NCI-H1694 (cell line): ENCODE measurements around the gene HIC1.
"Not testable (repeated sequence)": the region's sequence is repeated elsewhere in the genome, so short reads cannot be mapped to it uniquely, and the experiment has no call there.

Source experiments
- DNase-seq: peaks from one replicate; lab custom pipeline; 2025; lab: John Stamatoyannopoulos, UW

The HIC1 gene, protein sequence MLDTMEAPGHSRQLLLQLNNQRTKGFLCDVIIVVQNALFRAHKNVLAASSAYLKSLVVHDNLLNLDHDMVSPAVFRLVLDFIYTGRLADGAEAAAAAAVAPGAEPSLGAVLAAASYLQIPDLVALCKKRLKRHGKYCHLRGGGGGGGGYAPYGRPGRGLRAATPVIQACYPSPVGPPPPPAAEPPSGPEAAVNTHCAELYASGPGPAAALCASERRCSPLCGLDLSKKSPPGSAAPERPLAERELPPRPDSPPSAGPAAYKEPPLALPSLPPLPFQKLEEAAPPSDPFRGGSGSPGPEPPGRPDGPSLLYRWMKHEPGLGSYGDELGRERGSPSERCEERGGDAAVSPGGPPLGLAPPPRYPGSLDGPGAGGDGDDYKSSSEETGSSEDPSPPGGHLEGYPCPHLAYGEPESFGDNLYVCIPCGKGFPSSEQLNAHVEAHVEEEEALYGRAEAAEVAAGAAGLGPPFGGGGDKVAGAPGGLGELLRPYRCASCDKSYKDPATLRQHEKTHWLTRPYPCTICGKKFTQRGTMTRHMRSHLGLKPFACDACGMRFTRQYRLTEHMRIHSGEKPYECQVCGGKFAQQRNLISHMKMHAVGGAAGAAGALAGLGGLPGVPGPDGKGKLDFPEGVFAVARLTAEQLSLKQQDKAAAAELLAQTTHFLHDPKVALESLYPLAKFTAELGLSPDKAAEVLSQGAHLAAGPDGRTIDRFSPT

DNA sequence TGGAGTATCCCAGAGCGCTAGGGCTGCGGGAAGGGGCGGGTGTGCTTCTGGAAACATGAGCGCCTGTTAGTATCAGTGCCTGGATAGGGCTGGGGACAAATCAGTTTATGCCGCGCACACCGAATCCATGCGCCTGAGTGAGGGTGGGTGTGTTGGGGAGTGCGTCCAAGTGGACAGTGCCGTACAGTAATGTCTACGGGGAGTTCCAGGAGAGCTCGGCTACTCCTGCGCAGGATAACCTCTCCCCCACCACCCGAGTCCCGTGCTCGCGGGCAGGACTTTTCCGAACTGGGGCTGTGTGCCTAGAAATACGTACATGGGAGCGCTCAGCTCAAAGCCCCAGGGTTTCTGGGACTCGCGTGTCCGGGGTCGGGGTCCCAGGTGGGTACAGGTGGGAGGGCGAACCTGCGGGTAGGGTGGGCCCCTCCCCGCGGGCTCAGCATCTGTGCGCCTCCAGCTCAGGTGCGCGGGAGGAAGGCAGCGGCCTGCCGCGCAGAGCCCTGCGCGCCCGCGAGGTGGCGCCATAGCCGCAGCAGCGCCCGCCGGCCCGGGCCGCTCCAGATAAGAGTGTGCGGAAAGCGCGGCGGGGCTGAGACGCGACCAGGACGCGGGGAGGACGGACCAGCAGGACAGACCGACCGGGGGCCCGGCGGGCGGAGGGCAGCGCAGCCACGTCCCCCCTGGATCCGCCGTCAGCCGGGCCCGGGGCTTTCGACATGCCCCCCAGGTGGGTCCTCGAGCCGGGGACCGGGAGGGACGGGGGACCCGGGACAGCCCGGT is at the start of gene HIC1:
Gene HIC1, plus strand, starts transcription at position 592 of the 780 bp plus-strand sequence. CDS start 1,588 bp downstream, outside the sequence.
- peak; percentile 27 for DNase-seq

DNA sequence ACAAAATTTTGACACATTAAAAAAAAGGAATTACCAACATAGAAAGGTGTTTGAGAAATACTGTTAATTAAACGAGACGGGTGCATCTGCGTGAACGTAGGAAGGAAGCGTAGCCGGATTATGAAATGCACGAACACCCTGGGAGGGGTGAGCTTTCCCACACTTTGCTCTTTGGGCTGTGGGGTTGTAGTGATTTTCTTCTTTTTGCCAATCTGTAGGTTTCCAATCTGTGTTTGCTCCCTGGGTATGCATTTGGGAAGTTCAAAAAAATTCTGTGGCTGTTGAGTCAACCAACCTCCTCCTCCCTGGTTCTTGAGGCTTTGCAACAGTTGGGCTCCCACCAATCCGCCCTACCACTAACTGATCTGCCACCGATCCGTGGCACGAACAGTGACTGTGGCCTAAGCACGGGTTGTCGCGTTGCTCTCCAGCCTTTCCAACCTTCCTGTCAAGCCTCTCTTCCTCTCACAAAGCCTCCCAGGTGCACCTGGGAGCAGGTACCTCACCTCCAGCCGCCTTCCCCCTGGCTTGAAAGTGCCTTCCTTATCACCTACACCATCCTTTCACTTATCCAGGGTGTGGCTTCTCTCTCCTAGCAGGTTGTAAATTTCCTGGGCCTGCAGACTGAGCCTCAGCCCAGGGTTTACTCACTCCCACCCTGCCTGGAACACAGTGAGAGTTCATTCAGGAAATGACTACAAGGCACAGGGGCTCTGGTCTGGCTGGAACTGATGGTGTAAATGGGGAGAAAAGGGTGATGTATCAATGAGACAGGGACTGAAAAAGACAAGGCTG is 46.4 kb upstream of the HIC1 start:
- no peak for DNase-seq

DNA sequence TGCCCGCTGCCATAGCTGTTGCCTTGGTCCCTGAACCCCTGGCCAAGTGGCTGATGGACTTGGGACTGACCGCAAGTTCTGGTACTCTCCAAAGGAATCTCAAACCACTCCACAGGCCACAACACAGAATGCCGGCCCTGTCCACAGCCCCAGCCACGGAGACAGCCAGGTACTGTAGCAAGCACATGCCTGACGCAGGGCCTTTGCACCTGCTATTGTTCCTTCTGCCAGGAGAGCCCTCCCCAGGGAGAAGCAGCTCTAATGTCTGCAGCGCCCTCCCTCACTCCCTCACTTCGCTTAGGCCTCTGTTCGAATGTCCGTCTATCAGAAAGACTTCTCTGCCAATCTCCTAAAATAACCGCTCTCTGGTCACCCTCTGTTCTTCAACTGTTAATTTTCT is 45.2 kb upstream of the HIC1 start:
- DNase-seq = no peak

DNA sequence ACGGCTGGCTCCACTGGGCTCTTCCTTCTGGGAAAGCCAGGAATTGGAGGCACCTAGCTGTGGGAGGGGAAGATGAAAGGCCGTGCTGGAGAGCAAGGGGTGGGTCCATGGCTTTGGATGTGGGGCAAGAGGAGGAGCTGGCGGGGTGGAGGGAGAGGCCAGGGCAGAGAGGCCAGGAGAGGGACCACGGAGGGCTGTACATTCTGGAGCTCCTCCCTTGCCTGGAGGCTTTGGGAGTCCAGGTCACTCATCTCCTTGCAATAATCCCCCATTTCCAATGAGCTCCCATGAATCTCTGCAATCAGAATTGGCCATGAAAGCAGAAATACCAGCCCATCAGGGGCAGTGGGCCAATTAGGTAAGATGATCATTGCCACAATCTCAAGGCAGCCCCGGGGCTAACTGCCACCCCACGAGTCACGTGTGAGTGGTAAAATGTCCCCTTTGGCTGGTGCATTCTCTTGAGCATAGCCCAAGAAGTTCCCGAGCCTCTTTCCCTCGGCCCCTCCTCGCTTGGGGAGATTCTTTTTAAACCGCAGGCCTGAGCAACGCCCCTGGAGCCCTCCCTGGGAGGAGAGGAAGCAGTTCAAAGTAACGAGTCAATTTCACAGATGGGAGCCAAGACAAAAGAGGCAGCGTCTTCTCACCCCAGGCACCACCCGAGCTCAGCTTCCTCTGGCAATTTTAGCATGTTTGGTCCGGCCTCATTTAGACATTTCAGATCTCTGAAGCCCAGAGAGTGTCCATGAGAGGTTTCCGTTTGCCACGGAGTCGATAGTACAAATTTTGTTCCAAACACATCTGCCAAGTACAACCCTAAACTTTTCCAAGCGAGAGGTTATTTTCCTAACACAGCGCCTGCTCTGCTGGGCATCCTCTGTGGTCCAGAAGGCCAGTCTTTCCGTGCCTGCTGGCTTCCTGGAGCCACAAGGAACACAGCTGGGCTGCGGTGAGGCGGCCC is 43.2 kb upstream of the HIC1 start:
- DNase-seq = no peak

DNA sequence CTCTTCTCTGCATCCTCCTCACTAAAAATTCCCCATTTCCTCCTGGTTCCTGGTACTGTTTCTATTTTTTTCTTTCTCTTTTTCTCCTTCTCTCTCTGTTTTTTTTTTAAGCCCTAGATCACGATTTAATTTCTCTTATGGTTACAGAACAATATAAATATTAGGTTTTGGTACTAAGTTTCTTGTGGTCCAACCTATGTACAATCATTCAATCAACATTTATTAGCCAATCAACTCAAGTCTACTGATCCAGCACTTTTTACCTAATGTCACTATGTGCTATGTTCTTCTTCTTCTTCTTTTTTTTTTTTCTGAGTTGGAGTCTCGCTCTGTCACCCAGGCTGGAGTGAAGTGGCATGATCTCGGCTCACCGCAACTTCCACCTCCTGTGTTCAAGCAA is 42.4 kb upstream of the HIC1 start:
- no peak for DNase-seq

DNA sequence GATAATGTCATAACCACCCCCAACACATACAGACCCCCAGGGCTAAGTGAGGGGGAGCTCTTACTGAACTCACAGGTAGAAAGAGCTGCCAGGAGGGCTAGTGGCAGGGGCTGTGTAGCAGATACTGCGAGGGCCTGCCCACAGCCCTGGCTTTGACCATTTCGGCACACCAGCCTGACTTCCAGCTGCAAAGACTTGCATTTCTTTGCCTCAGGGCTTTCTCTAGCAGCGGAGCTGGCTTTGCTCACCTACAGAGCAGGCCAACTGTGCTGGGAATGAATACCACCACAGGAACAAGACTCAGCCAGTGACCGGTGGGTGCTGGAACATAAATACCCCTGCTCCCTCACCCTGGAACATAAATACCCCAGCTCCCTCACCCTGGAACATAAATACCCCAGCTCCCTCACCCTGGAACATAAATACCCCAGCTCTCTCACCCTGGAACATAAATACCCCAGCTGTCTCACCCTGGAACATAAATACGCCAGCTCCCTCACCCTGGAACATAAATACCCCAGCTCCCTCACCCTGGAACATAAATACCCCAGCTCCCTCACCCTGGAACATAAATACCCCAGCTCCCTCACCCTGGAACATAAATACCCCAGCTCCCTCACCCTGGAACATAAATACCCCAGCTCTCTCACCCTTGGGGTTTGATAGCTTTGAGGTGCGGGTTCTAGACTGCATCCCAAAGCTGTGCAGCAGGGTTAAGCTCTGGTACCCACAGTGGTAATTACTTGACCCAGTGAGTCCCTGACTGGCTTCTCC is 41.5 kb upstream of the HIC1 start:
- not testable (repeated sequence) for DNase-seq

DNA sequence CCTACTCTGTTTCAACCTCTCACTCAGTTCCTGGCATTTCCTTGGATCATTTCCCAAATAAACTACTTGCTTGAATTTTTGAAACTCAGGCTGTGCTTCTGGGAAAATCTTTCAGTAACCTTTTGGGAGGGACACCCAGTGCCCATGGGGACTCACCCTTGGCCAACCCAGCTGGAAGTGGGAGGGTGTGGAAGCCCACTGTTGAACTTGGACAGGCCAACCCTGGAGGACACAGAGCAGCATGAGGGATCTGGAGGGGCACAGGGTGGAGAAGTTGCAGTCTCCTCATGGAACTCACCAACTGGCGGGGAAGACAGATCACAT is 40.9 kb upstream of the HIC1 start:
- DNase-seq = no peak

DNA sequence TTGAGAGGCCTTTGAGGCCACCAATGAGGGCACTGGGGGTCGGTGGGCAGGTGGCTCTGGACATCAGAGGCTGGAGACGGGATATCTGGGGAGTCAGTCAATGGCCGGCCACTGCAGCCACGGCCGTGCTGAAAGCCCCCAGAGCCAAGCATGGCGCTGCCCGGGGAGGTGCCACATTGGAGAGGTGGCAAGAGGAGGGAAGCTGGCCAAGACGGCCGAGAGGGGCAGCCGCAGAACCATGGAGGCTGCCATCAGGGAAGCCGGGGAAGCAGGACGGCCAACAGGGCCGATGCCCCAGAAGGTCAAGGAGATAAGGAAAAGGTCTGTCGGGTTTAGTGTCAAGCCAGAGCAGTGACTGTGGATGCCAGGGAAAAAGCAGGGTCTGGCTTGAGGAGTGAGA is 39.6 kb upstream of the HIC1 start:
- DNase-seq = no peak

DNA sequence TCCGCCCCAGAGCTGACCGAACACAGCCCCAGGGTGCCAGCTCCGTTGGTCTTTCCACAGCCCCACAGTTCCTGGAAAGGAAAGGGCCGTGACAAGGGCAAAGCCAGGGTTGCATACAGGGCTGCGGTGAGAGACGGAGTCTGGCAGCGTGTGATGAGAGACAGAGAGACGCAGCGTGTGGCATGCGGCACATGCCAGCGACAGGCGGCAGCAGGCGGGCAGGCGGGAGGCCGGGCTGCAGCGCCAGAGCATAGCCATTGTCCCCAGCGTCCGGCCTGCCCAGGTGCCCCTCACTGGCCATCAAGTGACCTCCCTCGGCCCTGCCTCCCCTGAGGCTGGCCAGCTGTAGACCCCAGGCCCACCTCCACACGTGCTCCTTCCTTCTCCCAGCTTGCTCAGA is 38.4 kb upstream of the HIC1 start:
- DNase-seq = no peak

DNA sequence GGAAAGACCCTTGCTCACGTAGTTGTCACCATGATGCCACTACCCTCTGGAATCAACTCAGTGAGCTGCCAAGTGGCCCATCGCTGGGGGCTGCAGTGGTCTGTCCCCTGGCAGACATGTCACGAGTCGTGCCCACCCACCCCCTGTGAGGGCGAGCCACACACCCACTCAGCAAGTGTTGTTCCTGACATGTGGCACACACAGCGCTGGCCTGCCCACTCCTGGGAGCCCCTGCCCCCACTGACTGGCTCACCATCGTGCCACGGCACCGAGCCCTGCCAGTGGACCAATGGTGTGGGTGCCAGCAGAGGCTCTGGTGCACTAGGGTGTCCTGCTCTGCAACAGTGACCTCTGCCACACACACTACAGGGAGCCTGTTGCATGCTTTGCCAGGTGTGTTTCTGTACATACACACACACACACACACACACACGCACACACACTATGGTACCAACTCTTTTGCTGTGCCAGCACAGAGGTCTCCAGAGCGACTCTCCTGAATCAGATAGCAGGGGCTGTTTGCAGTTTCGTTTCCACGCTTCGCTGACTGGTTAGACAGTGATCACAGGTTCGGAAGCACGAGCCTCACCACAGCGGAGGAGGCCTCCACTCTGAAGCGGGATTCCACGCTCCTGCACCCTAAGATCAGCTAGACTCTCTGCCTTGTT is 37.5 kb upstream of the HIC1 start:
- peak; percentile 45 for DNase-seq

DNA sequence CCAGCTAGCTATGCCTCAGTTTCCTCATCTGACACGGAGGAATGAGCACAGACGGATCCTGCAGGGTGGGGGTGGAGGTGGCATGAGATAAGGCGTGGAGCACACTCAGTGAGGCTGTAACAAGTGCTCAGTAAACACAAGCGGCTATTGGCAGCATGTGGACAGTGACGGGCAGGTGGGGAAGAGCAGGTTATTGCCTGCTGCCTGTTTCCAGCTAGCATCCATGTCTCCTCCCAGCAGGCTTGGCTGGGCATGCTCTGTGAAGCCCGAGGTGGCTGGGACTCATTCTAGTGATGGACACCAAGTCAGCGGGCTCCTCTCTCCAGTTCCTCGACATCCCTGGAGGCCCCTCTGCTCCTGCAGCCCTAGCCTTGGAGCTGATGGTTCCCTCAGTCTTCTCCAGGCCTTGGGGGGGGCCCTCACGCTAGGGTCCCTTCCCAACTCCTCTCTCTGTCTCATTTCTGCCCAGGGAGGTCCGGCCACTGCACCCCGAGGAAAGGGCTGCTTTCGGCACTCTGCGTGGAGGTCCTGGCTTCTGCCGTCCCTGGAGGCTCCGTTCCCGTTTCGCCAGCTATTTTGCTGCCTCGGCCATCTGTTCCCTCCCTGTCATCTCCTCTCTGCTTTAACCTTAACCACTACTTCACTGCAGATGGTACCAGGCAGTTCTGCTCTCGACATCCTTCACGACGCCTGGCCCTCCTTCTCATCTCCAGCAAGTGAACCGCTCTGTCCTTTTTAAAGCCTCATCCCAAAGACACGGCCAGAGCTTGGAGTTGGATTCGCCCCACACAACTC is 36.0 kb upstream of the HIC1 start:
- no peak for DNase-seq

DNA sequence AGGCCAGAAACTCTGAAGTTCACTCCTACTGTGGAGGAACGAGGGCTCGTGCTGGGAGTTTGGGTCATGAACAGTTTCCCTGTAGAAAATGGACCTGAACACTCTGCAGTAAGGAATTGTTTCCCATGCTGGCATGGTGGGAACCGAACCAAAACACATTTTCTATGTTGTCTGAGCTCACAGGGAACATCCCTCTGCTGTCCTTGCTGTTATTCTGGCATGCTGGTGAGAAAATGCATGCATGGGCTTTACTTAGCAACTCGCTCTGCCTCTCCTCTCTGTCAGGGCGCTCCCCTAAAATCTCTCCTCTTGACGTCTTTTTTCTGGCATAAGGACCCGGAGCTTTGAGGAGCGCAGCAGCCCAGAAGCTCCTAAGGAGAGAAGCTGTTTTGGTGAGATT is 35.2 kb upstream of the HIC1 start:
- no peak for DNase-seq

DNA sequence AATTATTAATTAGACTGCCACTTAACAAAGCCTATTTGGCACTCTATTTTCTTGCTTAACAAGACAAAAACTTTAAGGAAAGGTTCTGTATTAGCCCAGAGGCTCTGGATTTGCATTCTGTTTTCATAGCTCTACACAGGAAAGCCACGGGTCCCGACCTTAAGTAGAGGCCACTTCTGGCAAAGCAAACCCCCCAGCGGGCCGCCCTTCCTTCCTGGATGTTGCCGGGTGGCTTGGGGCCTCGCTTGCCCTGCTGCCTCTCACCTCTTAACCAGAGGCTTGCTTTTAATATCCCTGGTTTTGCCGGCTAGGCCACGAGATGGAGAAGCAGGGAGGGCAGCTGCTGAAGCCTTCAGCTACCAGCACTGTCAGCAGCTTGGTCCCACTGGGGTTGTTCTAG is 34.2 kb upstream of the HIC1 start:
- no peak for DNase-seq

DNA sequence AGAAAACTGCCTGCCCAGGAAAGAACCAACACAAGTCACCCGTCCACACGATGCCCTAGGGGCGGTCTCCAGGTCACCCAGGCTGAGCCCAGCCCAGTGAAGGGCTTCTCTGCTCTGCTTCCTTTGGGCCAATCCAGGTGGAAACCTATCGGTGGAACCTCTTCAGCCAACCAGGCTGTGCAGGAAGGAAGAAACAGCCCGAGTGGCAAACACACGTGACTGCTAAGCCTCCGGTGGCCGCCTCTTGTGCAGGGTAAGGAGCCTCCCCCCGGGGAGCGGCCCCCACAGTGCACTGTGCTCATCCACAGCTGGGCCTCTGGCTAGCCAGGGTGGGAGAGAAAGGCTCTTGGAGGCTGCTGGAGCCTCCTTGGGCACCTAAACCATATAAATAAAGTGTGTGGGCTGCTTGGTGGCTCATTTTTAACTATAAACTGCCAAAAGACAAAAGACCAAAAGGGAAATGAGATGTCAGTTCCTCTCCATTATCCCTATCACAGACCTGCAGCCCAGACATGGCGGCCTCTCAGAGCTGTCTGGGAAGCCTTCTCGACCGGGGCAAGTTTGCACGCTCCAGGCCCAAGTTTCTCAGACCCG is 32.2 kb upstream of the HIC1 start:
- no peak for DNase-seq

DNA sequence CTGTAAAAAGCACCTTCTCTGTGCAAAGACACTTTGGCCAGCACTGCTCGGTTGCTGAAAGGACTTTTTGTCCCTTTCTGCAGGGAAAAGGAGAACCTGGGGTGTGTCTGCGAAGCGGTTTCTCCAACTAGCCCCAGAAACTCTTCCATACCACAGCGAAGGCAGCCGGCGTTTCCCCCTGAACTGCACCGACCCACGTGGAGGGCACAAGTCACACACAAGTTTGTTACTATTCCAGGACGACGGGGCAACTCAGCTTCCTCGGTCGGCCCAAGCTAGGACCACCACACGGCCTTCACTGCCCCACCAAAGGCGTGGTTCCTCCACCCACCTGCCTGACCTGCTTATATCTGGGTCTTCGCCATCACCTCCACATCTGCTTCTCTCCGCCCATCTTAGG is 31.6 kb upstream of the HIC1 start:
- DNase-seq = no peak

DNA sequence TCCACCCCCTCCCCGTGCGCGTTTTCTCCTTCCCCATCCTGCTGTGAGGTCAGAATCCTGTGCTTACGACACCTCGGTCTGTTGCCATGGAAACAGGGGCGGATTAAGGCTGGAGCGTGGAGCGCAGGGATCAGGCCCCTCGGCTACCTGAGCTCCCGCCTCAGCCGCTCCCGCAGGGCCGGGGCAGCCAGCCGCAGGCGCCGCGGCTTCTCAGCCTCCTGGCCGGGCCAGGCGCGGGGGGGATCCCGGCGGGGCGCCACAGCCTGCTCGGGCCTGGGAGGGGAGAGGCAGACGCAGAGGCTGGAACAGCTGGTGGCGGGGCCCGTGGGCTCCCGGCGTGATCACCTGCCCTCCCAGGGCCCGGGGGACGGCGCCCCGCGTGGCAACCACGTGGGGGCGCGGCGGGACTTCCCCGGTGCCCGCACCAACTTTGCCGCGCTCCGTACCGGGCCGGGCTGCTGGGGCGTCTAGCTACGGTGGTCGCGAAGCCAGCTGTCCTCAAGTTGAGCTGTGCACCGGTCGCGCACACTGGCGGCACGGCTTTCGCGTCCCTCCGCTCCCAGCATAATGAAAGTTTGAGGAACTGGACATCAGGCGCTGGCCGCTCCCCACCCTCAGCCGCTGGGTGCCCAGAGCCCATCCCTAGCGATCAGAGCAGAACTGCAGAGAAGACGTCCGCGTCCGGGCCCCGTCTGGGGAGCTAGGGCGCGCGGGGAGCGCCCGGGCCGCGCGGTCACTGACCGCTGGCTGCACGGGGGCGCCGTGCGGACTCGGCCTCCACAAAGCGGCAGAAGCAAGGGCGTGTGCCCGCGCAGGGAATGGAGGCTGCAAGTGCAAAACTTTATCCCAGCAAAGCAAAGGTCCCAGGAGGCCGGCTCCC is 31.0 kb upstream of the HIC1 start:
- no peak for DNase-seq

DNA sequence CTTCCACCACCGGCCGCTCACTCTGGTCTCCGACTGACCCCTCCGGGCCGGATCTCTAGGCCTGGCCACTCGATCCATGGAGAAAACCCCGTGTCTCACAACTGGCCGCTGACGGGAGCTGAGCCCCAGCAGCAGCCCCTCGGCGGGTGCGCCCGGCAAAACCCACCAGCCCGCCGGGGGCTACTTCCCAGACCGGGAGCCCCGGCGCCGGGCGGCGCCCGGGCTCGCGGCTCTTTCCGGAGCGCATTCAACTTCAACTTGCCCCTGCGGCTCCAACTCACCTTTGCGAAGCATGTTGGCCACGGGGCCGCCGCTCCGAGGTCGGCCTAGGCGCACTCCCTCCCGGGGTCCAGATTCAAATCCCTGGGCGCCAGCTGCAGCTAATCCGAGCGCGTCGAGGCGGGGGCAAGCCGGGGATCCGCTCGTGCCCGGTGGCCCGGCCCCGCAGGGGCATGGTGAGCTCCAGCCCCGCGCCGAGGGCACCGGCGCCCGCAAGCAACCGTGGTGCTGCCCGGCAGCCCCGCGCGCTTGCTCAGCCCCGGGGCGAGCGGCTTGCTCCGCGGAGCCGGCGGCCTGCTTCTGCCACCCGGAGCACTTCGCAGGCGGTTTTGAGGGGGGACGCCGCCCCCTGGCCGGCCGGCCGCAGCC is 30.2 kb upstream of the HIC1 start:
- DNase-seq = no peak
